GM10266 (cell line): ENCODE measurements around the gene SHMT2.
A peak's percentile ranks its signal among the peaks of the same experiment; 100 is the strongest.

ENCODE experiments used
- DNase-seq: peaks from one replicate; pipeline ENCODE4 v3.0.0; 2012; ENCODE audit errors: extremely low spot score
- CTCF ChIP-seq: IDR thresholded peaks from 2 replicates; pipeline ENCODE4 v1.5.1; 2012; ENCODE audit warnings: mild to moderate bottlenecking, low read depth; ENCODE audit not compliant: control insufficient read depth, insufficient read depth; ENCODE audit errors: missing control alignments

Gene SHMT2

GRCh38 chr12:57224973-57225679 lies 4.4 kb upstream of the SHMT2 start:
- peak; percentile 78 for TF ChIP-seq CTCF
- DNase-seq: no peak

- no peak for TF ChIP-seq CTCF
- no peak for DNase-seq
These were observed 3.8 kb upstream of the SHMT2 start for GRCh38 chr12:57225680-57226210.

GRCh38 chr12:57226588-57227314 lies 2.8 kb upstream of the SHMT2 start:
- DNase-seq: no peak
- no peak for TF ChIP-seq CTCF

- DNase-seq: no peak
- no peak for TF ChIP-seq CTCF
These were observed 2.0 kb upstream of the SHMT2 start for GRCh38 chr12:57227315-57228115.

- DNase-seq: no peak
- TF ChIP-seq CTCF: no peak
These were observed 371 bp upstream of the SHMT2 start for GRCh38 chr12:57229046-57229633.

GRCh38 chr12:57230381-57231155 lies 1.1 kb downstream of the SHMT2 start:
- DNase-seq: no peak
- TF ChIP-seq CTCF: no peak
